ENCODE data around the gene ERMN.

The ERMN gene

DNA sequence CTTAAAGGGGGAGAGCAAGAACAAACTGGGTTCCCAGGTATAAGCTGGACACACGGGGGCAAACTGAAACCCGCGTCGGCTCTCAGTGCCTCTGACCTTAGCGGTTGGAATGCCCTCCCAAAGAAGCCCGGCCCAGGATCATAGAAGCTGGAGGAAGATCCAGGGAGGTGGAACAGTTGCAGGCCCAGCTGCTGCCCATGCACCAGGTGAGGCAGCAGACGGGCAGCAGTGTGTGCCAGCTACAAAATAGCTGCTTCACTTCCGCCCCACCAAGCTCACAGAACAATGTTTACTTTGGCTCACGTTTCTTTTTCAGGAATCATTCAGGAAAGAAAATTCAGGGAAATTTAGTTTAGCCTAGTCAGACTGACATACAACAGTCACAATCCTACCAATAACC, 3.9 kb upstream of the ERMN start:
- no peak for DNase-seq (ENCODE audit: extremely low read depth, low read depth)
- TF ChIP-seq, protein P1, sequence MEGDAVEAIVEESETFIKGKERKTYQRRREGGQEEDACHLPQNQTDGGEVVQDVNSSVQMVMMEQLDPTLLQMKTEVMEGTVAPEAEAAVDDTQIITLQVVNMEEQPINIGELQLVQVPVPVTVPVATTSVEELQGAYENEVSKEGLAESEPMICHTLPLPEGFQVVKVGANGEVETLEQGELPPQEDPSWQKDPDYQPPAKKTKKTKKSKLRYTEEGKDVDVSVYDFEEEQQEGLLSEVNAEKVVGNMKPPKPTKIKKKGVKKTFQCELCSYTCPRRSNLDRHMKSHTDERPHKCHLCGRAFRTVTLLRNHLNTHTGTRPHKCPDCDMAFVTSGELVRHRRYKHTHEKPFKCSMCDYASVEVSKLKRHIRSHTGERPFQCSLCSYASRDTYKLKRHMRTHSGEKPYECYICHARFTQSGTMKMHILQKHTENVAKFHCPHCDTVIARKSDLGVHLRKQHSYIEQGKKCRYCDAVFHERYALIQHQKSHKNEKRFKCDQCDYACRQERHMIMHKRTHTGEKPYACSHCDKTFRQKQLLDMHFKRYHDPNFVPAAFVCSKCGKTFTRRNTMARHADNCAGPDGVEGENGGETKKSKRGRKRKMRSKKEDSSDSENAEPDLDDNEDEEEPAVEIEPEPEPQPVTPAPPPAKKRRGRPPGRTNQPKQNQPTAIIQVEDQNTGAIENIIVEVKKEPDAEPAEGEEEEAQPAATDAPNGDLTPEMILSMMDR (IDR thresholded peaks at IDR 0.05; ENCODE audit: low read depth, low read length), result no peak

DNA sequence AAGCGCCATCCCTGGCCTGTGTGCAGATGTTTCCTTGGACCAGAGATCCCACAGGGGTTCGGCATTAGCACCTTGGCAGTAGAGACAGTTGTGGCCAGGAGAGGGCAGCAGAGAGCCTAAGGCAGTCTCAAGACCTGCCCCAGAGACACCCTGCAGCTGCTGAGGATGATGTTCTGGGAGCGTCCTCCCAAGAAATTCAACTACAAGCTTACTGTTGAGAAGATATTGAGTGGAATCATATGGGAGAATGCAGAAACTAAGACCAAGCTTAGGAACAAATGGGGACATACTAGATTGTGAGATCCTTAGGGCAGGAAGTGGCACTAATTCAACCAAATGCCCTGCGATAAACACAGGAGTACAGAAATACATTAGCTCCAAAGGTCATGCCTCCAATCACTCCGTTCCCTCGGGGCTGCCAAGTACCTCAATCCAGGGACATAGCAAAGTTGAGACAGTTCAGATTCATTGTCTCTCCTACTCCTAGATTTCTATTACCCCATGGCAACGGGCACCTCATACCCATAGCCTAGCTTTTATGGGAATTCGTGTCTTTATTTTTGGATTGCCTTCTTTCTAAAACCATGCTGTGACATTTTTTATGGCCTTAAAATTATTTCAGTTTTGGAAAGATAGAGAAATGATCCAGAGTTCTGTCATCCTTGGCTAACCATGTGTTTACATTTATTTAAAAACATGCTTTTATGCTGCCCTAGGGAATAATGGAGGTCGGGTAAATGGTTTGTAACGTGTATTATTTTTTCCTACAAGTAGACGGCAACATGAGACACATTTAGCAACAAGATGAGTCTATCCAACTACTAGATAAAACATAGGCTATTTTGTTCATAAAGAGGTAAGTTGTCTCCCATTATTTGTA, 2.2 kb upstream of the ERMN start:
- peak; percentile 48 for DNase-seq (ENCODE audit: extremely low read depth, low read depth)
- TF ChIP-seq, protein P1 (IDR thresholded peaks at IDR 0.05; ENCODE audit: low read depth, low read length), result peak; percentile 99

DNA sequence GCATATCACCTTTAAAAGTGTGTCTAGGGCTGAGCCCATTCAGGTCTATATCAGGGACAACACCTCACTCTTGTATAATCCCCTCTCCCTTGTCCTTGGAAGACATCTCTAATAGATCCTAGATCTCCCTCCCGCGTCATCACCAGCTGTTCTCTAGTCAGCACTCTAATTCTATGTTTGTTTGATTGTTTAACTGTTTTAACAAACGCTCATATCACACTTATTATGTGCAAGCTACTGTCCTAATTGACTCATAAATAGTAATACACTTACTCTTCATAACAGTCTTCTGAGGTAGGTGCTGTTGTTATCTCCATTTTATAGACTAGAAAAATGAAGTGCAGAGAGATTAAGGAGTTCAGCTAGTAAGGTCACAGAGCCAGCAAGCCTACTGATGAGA, 1.6 kb upstream of the ERMN start:
- no peak for DNase-seq (ENCODE audit: extremely low read depth, low read depth)
- TF ChIP-seq, protein P1 (IDR thresholded peaks at IDR 0.05; ENCODE audit: low read depth, low read length), result no peak

DNA sequence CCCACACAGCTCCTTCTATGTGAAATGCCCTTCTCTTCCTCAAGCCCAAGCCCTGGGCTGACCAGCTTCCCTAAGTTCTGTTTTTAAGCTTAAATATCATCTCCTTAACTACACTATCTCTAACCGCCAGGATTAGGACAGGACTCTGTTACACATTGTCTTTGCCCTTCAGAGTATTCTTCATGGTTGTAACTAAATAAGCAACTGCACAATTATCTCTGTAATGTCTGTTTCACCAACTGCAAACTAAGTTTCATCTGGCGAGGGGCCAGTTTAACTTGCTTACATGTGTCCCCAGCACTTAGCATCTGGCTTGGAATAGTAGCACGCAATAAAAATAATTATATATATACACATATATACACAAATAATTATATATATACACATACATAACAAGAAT, 1.1 kb upstream of the ERMN start:
- TF ChIP-seq, protein P1 (IDR thresholded peaks at IDR 0.05; ENCODE audit: low read depth, low read length), result no peak
- DNase-seq (ENCODE audit: extremely low read depth, low read depth), result no peak

DNA sequence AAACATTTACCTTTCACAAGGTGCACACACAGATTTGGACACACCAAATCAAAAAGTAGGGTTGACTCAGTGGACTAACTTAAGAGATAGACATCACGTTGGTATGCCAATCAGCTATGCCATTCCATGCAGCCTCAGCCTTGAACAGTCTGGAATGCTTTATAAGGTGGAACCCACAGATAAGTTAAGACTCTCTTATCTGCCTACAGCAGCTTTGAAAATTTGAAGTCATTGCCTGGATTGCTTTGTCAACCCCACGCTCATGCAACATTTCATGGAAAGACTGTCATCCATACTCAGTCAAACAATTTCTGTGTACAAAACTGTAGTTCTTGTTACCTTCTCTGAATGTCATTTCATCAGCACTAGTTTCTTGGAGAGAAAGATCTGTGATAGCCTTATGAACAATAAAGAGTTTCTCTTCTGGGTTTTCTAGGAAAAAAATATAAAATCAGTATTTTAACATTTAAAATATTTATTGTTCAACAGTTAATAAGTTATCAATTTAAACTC, 1.2 kb downstream of the ERMN start:
- TF ChIP-seq, protein P1 (IDR thresholded peaks at IDR 0.05; ENCODE audit: low read depth, low read length), result no peak
- no peak for DNase-seq (ENCODE audit: extremely low read depth, low read depth)

DNA sequence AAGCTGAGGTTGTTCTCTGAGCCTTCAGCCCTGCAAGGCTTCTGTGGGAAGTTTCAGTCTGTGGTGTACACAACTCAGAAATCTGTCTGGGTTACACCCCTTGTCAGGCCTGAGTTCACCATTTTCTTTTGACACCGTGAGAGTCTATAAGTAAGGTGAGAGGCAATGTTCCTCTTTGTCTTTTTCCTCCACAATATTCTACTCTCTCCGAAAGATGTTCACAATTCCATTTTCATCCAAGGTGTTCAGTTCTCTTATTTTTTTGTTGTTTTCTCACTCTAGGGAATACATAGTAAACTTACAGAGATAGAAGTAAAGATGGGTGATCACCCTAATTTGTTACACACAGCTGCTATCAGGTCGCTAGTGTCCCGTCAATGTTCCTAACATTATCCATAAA, 3.2 kb downstream of the ERMN start:
- TF ChIP-seq, protein P1 (IDR thresholded peaks at IDR 0.05; ENCODE audit: low read depth, low read length), result no peak
- DNase-seq (ENCODE audit: extremely low read depth, low read depth), result no peak

DNA sequence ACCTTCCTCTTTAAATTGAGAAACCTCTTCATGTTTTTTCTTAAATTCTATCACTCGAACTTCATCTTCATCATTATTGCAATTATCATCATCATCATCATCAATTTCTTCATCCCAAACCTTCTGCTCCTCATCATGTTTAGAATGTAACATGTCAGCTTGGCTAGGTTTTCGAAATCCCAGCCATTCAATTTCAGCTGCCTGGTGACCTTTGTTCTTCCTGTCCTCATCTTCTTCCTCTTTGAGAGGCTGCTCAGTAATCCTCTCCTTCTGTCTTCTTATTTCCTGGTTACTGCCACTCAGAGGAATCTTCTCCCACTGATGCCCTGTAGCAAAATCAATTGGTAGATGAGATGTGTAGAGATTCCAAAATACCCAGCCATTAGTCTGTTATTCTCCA, 4.2 kb downstream of the ERMN start:
- TF ChIP-seq, protein P1 (IDR thresholded peaks at IDR 0.05; ENCODE audit: low read depth, low read length), result no peak
- DNase-seq (ENCODE audit: extremely low read depth, low read depth), result no peak
